Astrocyte of the hippocampus (primary cell): ENCODE data around the gene CDHR1.
"Not testable (repeated sequence)": the region's sequence is repeated elsewhere in the genome, so short reads cannot be mapped to it uniquely, and the experiment has no call there.

Source experiments
- DNase-seq: peaks from one replicate; pipeline ENCODE4 v3.0.0; 2011; ENCODE audit warnings: low read depth, low spot score

The CDHR1 gene

DNA sequence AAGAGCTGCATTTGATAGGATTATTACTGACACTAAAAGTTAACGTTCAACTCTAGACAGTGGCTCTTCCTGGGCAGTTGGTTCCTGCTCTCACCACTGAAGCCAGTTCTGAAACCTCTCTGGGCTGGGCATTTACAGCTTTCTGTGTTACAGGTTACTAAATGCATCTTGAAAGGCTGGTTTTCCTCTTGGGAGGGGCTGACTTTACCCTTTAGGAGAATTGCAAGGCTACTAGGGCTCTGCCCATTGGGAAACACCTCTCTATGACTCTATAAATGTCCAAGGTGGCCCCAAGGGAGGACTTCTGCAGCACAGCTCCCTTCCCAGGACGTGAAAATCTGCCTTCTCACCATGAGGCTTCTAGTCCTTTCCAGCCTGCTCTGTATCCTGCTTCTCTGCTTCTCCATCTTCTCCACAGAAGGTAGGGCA lies 20.8 kb upstream of the CDHR1 start, which contains the start of gene GPR15LG:
GPR15LG (plus strand) TSS at position 301 of the 429 bp plus-strand sequence; CDS start at position 352, 51 bp downstream.
- no peak for DNase-seq

GRCh38 chr10:84175436-84175835 lies 18.9 kb upstream of the CDHR1 start:
- DNase-seq: no peak

DNA sequence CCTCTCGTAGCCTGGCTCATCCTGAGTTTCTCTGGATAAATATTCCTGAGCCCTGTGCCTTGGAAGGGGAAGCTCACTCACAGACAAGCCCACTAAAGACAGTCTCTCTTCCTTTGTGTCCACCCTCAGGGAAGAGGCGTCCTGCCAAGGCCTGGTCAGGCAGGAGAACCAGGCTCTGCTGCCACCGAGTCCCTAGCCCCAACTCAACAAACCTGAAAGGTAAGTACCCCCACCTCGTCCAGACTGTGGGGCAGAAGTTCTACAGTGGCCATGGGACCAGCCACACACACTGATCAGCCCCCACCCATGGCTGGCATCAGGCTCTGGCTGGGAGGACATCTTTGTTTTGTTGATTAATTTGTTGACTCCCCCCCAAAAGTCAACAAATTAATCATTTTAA lies 18.0 kb upstream of the CDHR1 start:
- DNase-seq: no peak

- no peak for DNase-seq
Observed at GRCh38 chr10:84176836-84177474, 17.4 kb upstream of the CDHR1 start.

- DNase-seq: no peak
Observed at GRCh38 chr10:84177541-84178141, 16.7 kb upstream of the CDHR1 start.

GRCh38 chr10:84178160-84178609 lies 16.2 kb upstream of the CDHR1 start:
- DNase-seq: no peak

DNA sequence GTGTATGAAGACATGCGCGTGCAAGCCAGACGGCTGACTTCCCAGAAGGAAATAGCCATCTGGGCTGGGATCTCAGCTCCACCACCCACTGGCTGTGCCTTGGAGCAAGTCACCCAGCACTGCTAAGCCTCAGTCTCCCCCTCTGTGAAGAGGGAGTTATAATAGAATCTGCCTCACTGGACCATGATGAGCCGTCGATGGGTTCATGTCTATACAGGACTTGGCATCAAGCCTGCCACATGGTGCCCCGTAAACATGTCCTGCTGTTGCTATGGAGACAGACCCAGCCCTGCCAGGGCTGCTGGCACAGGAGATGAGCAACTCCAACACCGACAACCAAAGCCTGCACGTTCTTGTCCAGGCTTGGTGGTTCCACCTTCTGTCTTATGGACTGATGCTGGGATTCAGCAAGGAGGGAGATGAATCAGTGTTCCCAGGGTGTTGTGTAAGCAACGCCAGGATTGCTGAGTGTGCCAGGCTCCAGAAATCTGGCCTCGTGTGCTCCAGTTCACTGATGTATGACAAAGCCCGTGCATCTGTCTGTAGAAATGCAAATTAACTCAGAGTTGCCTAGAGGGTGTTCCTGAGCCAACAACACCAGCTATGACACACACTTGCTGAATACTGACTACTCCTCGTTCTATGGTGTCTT lies 15.2 kb upstream of the CDHR1 start:
- DNase-seq: peak; percentile 79

GRCh38 chr10:84180386-84180785 lies 14.0 kb upstream of the CDHR1 start:
- not testable (repeated sequence) for DNase-seq

DNA sequence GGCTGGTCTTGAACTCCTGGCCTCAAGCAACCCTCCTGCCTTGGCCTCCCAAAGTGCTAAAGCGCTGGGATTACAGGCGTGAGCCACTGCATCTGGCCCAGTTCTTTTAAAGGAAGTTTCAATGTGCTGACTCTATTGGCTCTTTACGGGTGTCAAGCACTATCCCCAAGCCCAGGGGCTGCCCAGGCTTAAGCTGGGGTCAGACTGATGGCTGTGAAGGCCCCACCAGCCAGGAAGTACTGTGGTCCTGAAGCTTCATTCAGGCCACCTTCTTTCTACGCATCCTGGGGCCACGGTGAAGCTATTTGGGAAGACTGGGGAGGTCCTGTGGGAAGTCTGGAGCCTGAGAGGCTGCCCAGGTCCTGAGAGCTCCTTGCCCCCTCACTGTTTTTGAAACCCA lies 12.7 kb upstream of the CDHR1 start:
- DNase-seq: no peak

DNA sequence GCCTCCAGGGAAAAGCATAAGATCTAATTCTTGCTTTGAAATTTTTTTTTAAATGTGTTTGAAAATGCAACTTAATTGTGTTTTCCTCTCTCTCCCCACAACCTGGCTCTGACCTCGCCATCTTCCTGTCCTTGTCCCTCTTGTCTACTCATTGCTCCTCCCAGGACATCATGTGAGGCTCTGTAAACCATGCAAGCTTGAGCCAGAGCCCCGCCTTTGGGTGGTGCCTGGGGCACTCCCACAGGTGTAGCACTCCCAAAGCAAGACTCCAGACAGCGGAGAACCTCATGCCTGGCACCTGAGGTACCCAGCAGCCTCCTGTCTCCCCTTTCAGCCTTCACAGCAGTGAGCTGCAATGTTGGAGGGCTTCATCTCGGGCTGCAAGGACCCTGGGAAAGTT lies 9.8 kb upstream of the CDHR1 start:
- no peak for DNase-seq

GRCh38 chr10:84185526-84186175 lies 8.7 kb upstream of the CDHR1 start:
- DNase-seq: no peak

DNA sequence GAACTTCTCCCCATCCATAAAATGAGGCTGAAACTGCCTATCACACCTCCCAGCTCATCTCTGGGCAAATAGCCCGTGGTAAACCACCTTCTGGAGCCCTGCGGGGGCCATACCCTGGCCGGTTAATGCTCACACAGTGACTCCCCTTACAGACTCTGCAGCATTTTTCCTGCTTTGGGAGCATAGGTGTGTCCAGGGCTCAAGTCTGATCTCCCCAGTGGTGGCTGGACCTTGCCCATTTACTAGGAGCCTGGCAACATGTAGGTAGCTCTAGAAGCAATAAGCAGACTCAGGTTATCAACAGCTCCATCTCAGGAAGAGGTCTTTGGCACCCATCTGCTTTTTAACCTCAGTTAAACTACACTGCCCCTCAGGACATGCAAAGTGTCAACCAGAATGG lies 5.5 kb upstream of the CDHR1 start:
- DNase-seq: no peak

- no peak for DNase-seq
Observed at GRCh38 chr10:84190621-84191020, 3.7 kb upstream of the CDHR1 start.

- no peak for DNase-seq
Observed at GRCh38 chr10:84191106-84191505, 3.2 kb upstream of the CDHR1 start.

GRCh38 chr10:84193327-84193726 lies 1.0 kb upstream of the CDHR1 start:
- DNase-seq: no peak

- no peak for DNase-seq
Observed at GRCh38 chr10:84193846-84194423, 402 bp upstream of the CDHR1 start.

DNA sequence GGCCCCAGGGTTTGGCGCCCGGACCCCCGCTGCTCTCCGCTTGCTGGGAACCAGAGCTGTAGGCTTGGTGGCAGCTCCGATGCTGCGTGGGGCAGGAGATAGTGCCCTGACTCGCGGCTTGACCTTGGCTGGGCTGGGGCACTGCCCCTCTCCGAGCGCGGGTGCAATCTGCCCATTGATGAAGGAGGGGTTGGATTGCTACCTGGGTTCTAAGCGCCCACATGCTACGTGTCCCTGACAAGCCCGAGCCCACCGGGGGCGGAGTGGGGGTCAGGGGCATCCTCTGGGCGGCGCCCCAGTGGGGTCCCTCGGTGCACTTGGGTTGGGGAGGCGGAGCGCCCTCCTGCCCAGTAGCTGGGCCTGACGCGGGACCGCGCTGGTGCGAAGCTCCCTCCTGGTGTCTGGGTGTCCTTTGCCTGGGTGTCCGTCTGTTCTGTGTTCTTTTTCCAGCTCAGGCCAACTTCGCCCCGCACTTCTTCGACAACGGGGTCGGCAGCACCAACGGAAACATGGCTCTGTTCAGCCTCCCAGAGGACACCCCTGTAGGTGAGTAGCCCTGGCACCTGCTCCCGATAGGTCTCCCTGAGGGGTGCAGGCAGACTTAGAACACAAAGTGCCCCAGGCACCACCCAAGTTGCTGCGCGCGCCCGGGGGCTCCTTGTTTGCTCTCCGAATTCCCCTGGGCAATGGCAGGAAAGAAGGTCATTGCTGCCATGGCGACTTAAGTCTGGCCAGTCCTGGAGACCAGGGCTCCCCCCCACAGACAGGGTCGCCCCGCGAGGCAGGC lies 900 bp downstream of the CDHR1 start:
- no peak for DNase-seq

DNA sequence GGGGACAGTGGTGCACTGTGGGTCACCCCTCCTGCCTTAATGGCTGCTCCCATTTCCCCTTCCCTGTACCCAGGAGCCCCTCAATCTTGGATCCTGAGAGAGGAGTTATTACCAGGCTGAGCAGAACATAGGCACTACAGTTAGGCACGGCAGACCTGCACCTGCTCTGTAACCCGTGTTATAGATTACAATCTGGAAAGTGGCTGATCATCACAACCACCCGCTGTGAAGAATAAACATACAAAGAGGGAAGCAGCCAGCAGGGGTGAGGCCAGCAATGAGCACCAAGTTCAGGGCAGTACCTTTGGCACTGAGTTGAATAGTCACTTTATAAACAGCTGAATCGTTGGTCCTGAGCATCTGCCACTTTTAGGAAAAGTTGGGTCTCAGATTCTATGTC lies 1.7 kb downstream of the CDHR1 start:
- DNase-seq: no peak

DNA sequence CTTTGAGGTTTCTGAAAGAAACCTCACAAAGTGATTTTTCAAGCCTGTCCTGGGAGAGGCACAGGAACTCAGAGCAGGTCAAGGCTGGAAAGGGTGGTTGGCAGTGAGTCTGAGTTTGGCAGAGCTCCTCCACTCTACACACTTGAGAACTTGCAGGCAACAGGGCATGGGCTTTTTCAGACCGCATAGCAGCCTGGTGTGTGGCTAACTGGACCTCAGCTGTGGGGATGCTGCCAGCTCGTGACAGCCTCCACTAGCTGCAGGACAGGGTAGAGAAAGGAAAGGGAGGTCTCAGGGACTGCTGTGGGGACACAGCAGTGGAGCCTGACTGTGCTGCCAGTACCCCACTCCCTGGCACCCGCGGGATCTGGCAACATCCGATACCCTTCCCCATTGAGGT lies 2.6 kb downstream of the CDHR1 start:
- DNase-seq: peak; percentile 26

GRCh38 chr10:84197643-84198042 lies 3.3 kb downstream of the CDHR1 start:
- no peak for DNase-seq

DNA sequence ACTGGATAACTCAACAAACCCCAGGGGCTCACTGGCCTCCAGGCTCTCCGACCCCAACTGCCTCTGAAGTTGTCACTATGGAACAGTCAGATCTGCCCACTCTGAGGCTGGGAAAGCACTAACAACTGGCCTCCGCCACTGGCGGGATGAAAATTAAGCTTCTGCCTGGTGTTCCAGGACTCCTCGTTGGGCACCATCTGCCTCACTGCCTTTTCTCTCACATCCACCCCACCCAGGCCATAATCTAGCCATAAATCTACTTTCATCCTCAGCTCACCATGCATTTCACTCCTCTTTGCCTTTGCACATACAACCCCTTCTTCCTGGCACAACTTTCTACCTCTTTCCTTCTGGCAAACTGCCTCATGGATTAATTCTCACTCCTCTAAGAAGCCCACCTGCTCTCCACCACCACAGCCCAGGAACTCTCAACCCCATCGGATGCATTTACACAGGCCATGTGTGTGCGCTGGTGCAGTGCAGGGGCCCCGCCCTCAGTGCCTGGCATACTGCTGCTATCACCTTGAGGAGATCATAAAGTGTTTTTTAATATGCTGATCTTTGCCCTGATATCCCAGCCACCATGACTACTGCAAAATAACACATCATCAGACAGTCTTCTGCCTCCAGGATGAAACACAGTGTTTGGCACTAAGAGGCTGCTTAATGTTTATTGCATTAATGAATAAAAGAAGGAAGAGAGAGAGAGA lies 4.0 kb downstream of the CDHR1 start:
- DNase-seq: no peak
